ENCODE results near the gene CD200. TPM values are rescaled to one million over a fixed set of nuclear protein-coding genes. Genes with fewer than 3 reads are reported as not detected.

The CD200 gene, protein sequence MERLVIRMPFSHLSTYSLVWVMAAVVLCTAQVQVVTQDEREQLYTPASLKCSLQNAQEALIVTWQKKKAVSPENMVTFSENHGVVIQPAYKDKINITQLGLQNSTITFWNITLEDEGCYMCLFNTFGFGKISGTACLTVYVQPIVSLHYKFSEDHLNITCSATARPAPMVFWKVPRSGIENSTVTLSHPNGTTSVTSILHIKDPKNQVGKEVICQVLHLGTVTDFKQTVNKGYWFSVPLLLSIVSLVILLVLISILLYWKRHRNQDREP
- 10 to 100 TPM in 1 of 9 donors, 1 to 10 TPM in 7, not detected in 1; 1.3 to 11.3 (median 3.2) TPM for total RNA-seq
- polyA plus RNA-seq, result 10 to 100 TPM in 1 of 3 donors, 1 to 10 TPM in 2; 3.3 to 20.7 (median 5.1) TPM
- long read RNA-seq, donor 1, result 0 reads
- long read RNA-seq, donor 2, result 0 reads
- long read RNA-seq, donor 3, partial matches to known transcripts, result 0 of 1 reads
- long read RNA-seq, donor 3, other reads (novel, unspliced or antisense), result 0 of 1 reads
- long read RNA-seq, donor 4, result 0 reads
- long read RNA-seq, donor 5, partial matches to known transcripts, result 0 of 1 reads
- long read RNA-seq, donor 5, other reads (novel, unspliced or antisense), result 0 of 1 reads
- long read RNA-seq, donor 6, transcript CD200-201 (6 exons, 2,129 nt), result major isoform, 6 of 9 reads
- long read RNA-seq, donor 6, partial matches to known transcripts, result 0 of 9 reads
- long read RNA-seq, donor 6, other reads (novel, unspliced or antisense), result 0 of 9 reads
- long read RNA-seq, donor 7, partial matches to known transcripts, result 0 of 2 reads
- long read RNA-seq, donor 7, other reads (novel, unspliced or antisense), result 0 of 2 reads
- long read RNA-seq, donor 8, partial matches to known transcripts, result 0 of 1 reads
- long read RNA-seq, donor 8, other reads (novel, unspliced or antisense), result 0 of 1 reads
- long read RNA-seq, donor 9, result 0 reads
- long read RNA-seq, donor 10, result 0 reads

GRCh38 chr3:112333002-112333380, at the start of gene CD200:
Gene CD200, plus strand, starts transcription at chr3:112333156. Its CDS starts 57 bp downstream, at chr3:112333213.
- no peaks in the 10 kb centered on the region for H3K27me3 ChIP-seq
- no peaks in the 10 kb centered on the region for H3K36me3 ChIP-seq (replicated peaks in 1 of 2)
- intact Hi-C loops (cut with DNase I), result no loop called here
- no peak for TF ChIP-seq POLR2A (IDR thresholded peaks at IDR 0.05)
- TF ChIP-seq, protein P1, sequence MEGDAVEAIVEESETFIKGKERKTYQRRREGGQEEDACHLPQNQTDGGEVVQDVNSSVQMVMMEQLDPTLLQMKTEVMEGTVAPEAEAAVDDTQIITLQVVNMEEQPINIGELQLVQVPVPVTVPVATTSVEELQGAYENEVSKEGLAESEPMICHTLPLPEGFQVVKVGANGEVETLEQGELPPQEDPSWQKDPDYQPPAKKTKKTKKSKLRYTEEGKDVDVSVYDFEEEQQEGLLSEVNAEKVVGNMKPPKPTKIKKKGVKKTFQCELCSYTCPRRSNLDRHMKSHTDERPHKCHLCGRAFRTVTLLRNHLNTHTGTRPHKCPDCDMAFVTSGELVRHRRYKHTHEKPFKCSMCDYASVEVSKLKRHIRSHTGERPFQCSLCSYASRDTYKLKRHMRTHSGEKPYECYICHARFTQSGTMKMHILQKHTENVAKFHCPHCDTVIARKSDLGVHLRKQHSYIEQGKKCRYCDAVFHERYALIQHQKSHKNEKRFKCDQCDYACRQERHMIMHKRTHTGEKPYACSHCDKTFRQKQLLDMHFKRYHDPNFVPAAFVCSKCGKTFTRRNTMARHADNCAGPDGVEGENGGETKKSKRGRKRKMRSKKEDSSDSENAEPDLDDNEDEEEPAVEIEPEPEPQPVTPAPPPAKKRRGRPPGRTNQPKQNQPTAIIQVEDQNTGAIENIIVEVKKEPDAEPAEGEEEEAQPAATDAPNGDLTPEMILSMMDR (IDR thresholded peaks at IDR 0.05), result no peak
- peaks cover 0 to 5% (median 0%) of the 10 kb centered on the region in 3 donors for H3K9me3 ChIP-seq (replicated peaks in 1 of 3)
- peak in 6 of 7 donors; percentile 7 to 79 (median 28) for DNase-seq
- WGBS, 4 donors, result 4 to 45% (median 30%) methylated on average over 17 to 28 of the region's 28 CpGs
- peak within 1 kb of the TSS in 2 of 4 donors; percentile 4 to 41 for H3K4me3 ChIP-seq
- H3K4me1 ChIP-seq (replicated peaks in 1 of 2), result no peaks in the 10 kb centered on the region
- peak within 1 kb of the TSS in 2 of 5 donors; percentile 12 to 80 for H3K27ac ChIP-seq

- intact Hi-C loops (cut with DNase I), result no loop called here
- Histone ChIP-seq H3K9me3 (replicated peaks in 1 of 3) (no peaks in the 10 kb centered on the region), H3K4me3 (no peak overlapping the region), H3K27me3 (no peaks in the 10 kb centered on the region), H3K4me1 (replicated peaks in 1 of 2) (no peaks in the 10 kb centered on the region), H3K36me3 (replicated peaks in 1 of 2) (no peaks in the 10 kb centered on the region), H3K27ac (no peak overlapping the region)
- 82 to 91% (median 85%) methylated on average over 4 of the region's 4 CpGs for WGBS, 4 donors
- no peak for TF ChIP-seq POLR2A (IDR thresholded peaks at IDR 0.05)
- TF ChIP-seq, protein P1 (IDR thresholded peaks at IDR 0.05), result no peak
- no peak for DNase-seq
Measured at GRCh38 chr3:112289011-112289410, 43.9 kb upstream of the CD200 start.

DNA sequence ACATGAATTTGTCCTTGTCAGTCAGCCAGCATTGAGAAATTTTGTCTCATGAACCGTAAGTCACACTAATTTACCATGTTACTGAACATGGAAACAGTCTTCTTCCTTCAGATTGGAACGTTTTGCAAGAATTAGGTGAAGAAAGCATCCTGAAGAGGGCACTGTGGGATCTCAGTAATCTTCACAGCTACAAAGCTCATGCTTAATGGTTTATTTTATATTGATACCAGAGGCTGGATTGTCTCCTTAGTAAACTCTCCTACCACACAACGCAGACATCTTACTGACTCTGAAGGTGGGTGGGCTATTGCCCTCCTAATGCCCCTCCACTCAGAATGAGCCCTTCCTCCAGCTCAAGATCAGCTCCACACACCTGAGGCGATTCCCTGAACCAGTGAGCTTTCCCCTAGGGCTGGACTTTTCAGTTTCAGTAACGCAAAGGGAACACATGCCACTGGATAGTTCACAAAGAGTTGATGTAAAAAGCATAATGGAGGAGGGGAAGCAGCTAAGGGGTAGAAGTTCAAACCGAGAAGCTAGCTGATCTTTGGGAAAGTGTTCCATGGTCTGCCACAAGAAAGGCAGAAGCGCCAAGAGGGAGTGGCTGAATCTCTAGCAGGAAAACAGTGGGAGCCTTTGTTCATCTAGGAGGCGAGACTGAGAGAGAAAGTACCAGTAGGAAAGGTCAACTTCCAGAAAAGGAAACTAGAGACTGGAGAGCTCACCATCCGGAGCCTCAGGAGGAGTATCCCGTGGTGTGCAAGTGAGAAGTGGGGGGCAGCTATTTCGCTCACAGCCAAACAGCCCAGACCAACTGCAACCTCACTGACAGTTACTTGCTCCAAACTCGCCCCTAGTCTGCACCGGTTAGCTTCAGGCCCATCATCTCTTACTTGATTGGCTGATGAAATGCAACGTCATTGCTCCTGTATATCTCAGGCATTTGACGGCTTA, 39.3 kb upstream of the CD200 start, which contains the start of gene SLC9C1:
Gene SLC9C1 (minus strand): TSS at position 849 of the 954 bp plus-strand sequence. CDS start 7,425 bp downstream, outside the sequence.
- H3K27ac ChIP-seq, result peak within 1 kb of the TSS in 3 of 5 donors; percentile 4 to 64 (median 35)
- DNase-seq, result peak in 6 of 7 donors; percentile 27 to 68 (median 52)
- TF ChIP-seq, protein P1 (IDR thresholded peaks at IDR 0.05), result peak; percentile 43 to 67 (median 64)
- no peak for TF ChIP-seq POLR2A (IDR thresholded peaks at IDR 0.05)
- no peaks in the 10 kb centered on the region for H3K36me3 ChIP-seq (replicated peaks in 1 of 2)
- WGBS, 4 donors, result 23 to 38% (median 31%) methylated on average over 15 of the region's 15 CpGs
- H3K4me1 ChIP-seq (replicated peaks in 1 of 2), result no peaks in the 10 kb centered on the region
- H3K27me3 ChIP-seq, result no peaks in the 10 kb centered on the region
- H3K9me3 ChIP-seq (replicated peaks in 1 of 3), result no peaks in the 10 kb centered on the region
- H3K4me3 ChIP-seq, result peak within 1 kb of the TSS in 1 of 4 donors; percentile 32
- intact Hi-C loops (cut with DNase I), result loop anchor here in 1 of 2 donors (10.0 kb wide), 1 partner anchor 231 kb away; no protein-coding TSS in a partner anchor

Measured in adrenal gland (tissue), 19 donors.